H1 (cell line): ENCODE data around the gene HMCN2.

Source experiments
- BACH1 ChIP-seq: IDR thresholded peaks from 2 replicates; pipeline ENCODE4 v1.6.1; 2012; ENCODE audit warnings: low read length, improper control_type of control experiment
- CEBPB ChIP-seq: IDR thresholded peaks from 2 replicates; pipeline ENCODE4 v1.6.1; 2012; ENCODE audit warnings: low read depth, low read length
- CHD1 ChIP-seq: IDR thresholded peaks from 2 replicates; pipeline ENCODE4 v1.6.1; 2012; ENCODE audit warnings: low read depth, low read length, improper control_type of control experiment
- CREB1 ChIP-seq: IDR thresholded peaks from 2 replicates; pipeline ENCODE4 v1.6.1; 2012; ENCODE audit warnings: inconsistent platforms
- CTCF ChIP-seq, 3 experiments: IDR thresholded peaks; 1 replicate in 2 of 3; 2 replicates in 1 of 3; pipeline versions ENCODE4 v1.5.1 to v1.6.1; 2011; ENCODE audit warnings: low read length in 3 of 3, mild to moderate bottlenecking in 3 of 3, inconsistent platforms in 2 of 3, low read depth in 1 of 3, moderate library complexity in 1 of 3; ENCODE audit not compliant: insufficient read depth in 1 of 3; ENCODE audit errors: control extremely low read depth in 1 of 3
- EGR1 ChIP-seq: IDR thresholded peaks from 2 replicates; pipeline ENCODE4 v1.6.1; 2011; ENCODE audit warnings: low read depth, low read length, borderline replicate concordance
- JUND ChIP-seq: IDR thresholded peaks from 2 replicates; pipeline ENCODE4 v1.6.1; 2011; ENCODE audit warnings: mild to moderate bottlenecking, improper control_type of control experiment, low read length
- MAX ChIP-seq: IDR thresholded peaks from 2 replicates; pipeline ENCODE4 v1.6.1; 2012; ENCODE audit warnings: inconsistent platforms
- POLR2A ChIP-seq, 2 experiments: IDR thresholded peaks; 1 replicate in 1 of 2; 2 replicates in 1 of 2; pipeline ENCODE4 v1.6.1; 2011; ENCODE audit warnings: low read depth in 2 of 2, low read length in 2 of 2, mild to moderate bottlenecking in 2 of 2; ENCODE audit errors: control extremely low read depth in 1 of 2
- POLR2AphosphoS5 ChIP-seq: IDR thresholded peaks from 2 replicates; pipeline ENCODE4 v1.6.1; 2011; ENCODE audit warnings: low read depth, low read length
- TCF12 ChIP-seq: IDR thresholded peaks from 2 replicates; pipeline ENCODE4 v1.6.1; 2011; ENCODE audit warnings: low read depth, mild to moderate bottlenecking, low read length
- YY1 ChIP-seq: IDR thresholded peaks from 2 replicates; pipeline ENCODE4 v1.6.1; 2011; ENCODE audit warnings: low read depth, mild to moderate bottlenecking, low read length

GRCh38 chr9:130243882-130244170 lies 21.7 kb upstream of the HMCN2 start:
- TF ChIP-seq TCF12: no peak
- TF ChIP-seq EGR1: no peak
- no peak for TF ChIP-seq CHD1
- TF ChIP-seq MAX: no peak
- no peak for TF ChIP-seq POLR2AphosphoS5
- TF ChIP-seq CTCF (IDR thresholded peaks at IDR 0.05; ENCODE audit: control extremely low read depth in 1 of 3, insufficient read depth in 1 of 3, low read depth in 1 of 3, low read length in 3 of 3): no peak
- TF ChIP-seq POLR2A (IDR thresholded peaks at IDR 0.05; ENCODE audit: control extremely low read depth in 1 of 2, low read depth in 2 of 2, low read length in 2 of 2): no peak
- no peak for TF ChIP-seq CEBPB
- no peak for TF ChIP-seq BACH1
- no peak for TF ChIP-seq YY1
- no peak for TF ChIP-seq JUND
- TF ChIP-seq CREB1: no peak
